A549 (cell line): ENCODE data around the gene MAP7D1. TPM values are rescaled to one million over a fixed set of nuclear protein-coding genes. Genes with fewer than 3 reads are reported as not detected.
"Not testable (repeated sequence)": the region's sequence is repeated elsewhere in the genome, so short reads cannot be mapped to it uniquely, and the experiment has no call there.

Experiments used
- ATAC-seq, 2 experiments: fragments of 200-7000 bp in 1 of 2; fragments of >200 bp in 1 of 2; cut with Nextera tagmentation in 1 of 2; cut with Tn5 transposase in 1 of 2; 3 replicates each; pipeline versions ENCODE4 v1.8.0 to v1.9.1; 2018 to 2020; ENCODE audit warnings: mild to moderate bottlenecking in 1 of 2, moderate library complexity in 1 of 2
- CTCF ChIA-PET: fragments of 300-600 bp; sonication (Branson Sonifier 250); formaldehyde crosslinking; extraction: SDS; loops from one replicate; lab custom pipeline; 2021; ENCODE audit warnings: antibody characterized with exemption, inconsistent platforms; lab: Yijun Ruan, JAX
- POLR2A ChIA-PET: fragments of 350-600 bp; formaldehyde crosslinking; extraction: SDS; loops from one replicate; lab custom pipeline; 2021; ENCODE audit warnings: antibody characterized with exemption, inconsistent platforms; lab: Yijun Ruan, JAX
- DNase-seq, 2 experiments: peaks; one replicate each; pipeline versions ENCODE4 v3.0.0 to v3.0.0-alpha.2; 2011 to 2016; ENCODE audit warnings: low read depth in 1 of 2, low spot score in 1 of 2
- FAIRE-seq: peaks from 2 replicates; lab custom pipeline; 2011; peaks lifted over from hg19 to GRCh38; lab: Jason Lieb, UNC
- H3K27ac ChIP-seq, 2 experiments: fragments of >200 bp; sonication (Bioruptor Twin); formaldehyde crosslinking; 3 replicates each; pipeline ENCODE4 v1.5.1; 2016 to 2017
- H3K4me1 ChIP-seq: fragments of >200 bp; sonication (Bioruptor Twin); formaldehyde crosslinking; 3 replicates; pipeline ENCODE4 v1.6.1; 2016
- H3K4me2 ChIP-seq: fragments of >200 bp; sonication (Bioruptor Twin); formaldehyde crosslinking; 3 replicates; pipeline ENCODE4 v1.6.1; 2016
- H3K4me3 ChIP-seq: fragments of >200 bp; sonication (Bioruptor Twin); formaldehyde crosslinking; 3 replicates; pipeline ENCODE4 v1.5.1; 2016
- H3K9me3 ChIP-seq: fragments of >200 bp; sonication (Bioruptor Twin); formaldehyde crosslinking; 3 replicates; pipeline ENCODE4 v1.6.1; 2016
- CBX8 ChIP-seq: fragments of 200-600 bp; sonication (generic); IDR thresholded peaks from 2 replicates; pipeline ENCODE4 v1.6.1; 2016
- CEBPB ChIP-seq, 2 experiments: fragments of >200 bp in 1 of 2; sonication (Bioruptor Twin) in 1 of 2; formaldehyde crosslinking in 1 of 2; IDR thresholded peaks; 2 replicates each; pipeline ENCODE4 v1.6.1; 2012 to 2016
- GATA3 ChIP-seq: IDR thresholded peaks from 2 replicates; pipeline ENCODE4 v1.6.1; 2012; ENCODE audit warnings: borderline replicate concordance
- MAFK ChIP-seq: fragments of 450-650 bp; IDR thresholded peaks from 2 replicates; pipeline ENCODE4 v1.6.1; 2014; ENCODE audit not compliant: partially characterized antibody
- NPAS2 ChIP-seq: fragments of 250-450 bp; sonication (Bioruptor Pico); IDR thresholded peaks from 2 replicates; pipeline ENCODE4 v1.8.0; 2022; ENCODE audit warnings: mild to moderate bottlenecking, moderate library complexity, borderline replicate concordance
- RAD21 ChIP-seq, 2 experiments: fragments of >200 bp in 1 of 2; sonication (Bioruptor Twin) in 1 of 2; formaldehyde crosslinking in 1 of 2; IDR thresholded peaks in 1 of 2; conservative IDR thresholded peaks in 1 of 2; 2 replicates in 1 of 2; 3 replicates in 1 of 2; pipeline ENCODE4 v1.6.1; 2012 to 2018; ENCODE audit warnings: inconsistent platforms in 1 of 2
- RARB ChIP-seq: fragments of 250-450 bp; sonication (Bioruptor Pico); IDR thresholded peaks from 2 replicates; pipeline ENCODE4 v1.8.0; 2021; ENCODE audit warnings: mild to moderate bottlenecking, moderate library complexity
- RCOR1 ChIP-seq: fragments of 150-350 bp; IDR thresholded peaks from 2 replicates; pipeline ENCODE4 v1.6.1; 2014; ENCODE audit warnings: antibody characterized with exemption, low read length, low read depth
- RFX5 ChIP-seq: fragments of 450-650 bp; IDR thresholded peaks from 2 replicates; pipeline ENCODE4 v1.7.1; 2014; ENCODE audit warnings: antibody characterized with exemption, mild to moderate bottlenecking, moderate library complexity
- SMC3 ChIP-seq: fragments of >200 bp; sonication (Bioruptor Twin); formaldehyde crosslinking; IDR thresholded peaks from 3 replicates; pipeline ENCODE4 v1.6.1; 2018; ENCODE audit warnings: inconsistent platforms
- SREBF2 ChIP-seq: fragments of 450-650 bp; IDR thresholded peaks from 2 replicates; pipeline ENCODE4 v1.6.1; 2014; ENCODE audit warnings: mild to moderate bottlenecking, moderate library complexity
- WGBS: methylation state at CpG from one replicate; pipeline ENCODE4 v1.1.6; 2017; ENCODE audit errors: missing lambda C conversion rate; 5-methylcytosine and 5-hydroxymethylcytosine counted together
- polyA plus RNA-seq, 4 experiments: library from polyadenylated mRNA; depleted of rRNA in 3 of 4; stranded (reverse); fragments of >200 nt; fragmentation: RNase III in 1 of 4; extraction: RNeasy Plus Mini Kit Qiagen cat#74134 plus additional on column Dnase treatment in 1 of 4; gene quantifications; 2 replicates in 3 of 4; 3 replicates in 1 of 4; pipeline ENCODE4 v1.2.3, GENCODE V29; 2011 to 2017
- TF ChIP-seq, protein P1 (sequence below): IDR thresholded peaks from 2 replicates; pipeline ENCODE4 v1.6.1; 2012; ENCODE audit warnings: low read depth, borderline replicate concordance
- TF ChIP-seq, protein P2 (sequence below): IDR thresholded peaks from 2 replicates; pipeline ENCODE4 v1.6.1; 2012
- TF ChIP-seq, protein P3 (sequence below): fragments of >200 bp; sonication (Bioruptor Twin); formaldehyde crosslinking; IDR thresholded peaks from 3 replicates; pipeline ENCODE4 v1.5.1; 2016

MAP7D1 gene
- polyA plus RNA-seq, 2 of the 4 experiments (the other 2 are of a cell fraction), result 16.4 to 74.9 TPM

DNA sequence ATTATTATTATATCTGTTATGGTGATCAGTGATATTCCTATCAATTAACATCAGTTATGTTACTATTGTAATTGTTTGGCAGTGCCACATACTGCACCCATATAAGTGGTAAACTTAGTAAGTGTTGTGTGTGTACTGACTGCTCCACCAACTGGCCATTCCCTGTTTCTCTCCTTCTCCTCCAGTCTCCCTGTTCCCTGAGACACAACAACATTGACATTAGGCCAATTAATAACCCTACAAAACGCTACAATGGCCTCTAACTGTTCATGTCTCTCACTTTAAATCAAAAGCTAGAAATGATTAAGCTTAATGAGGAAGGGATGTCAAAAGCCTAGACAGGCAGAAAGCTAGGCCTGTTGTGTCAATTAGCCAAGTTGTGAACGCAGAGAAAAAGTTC, 61.7 kb downstream of the MAP7D1 start:
- H3K4me2 ChIP-seq, result no peak overlapping the region
- H3K4me1 ChIP-seq, result 0 out of 3 replicates have a peak, but pooled peaks cover 5% of the 10 kb centered on the region
- no peak for FAIRE-seq
- DNase-seq, result peak in 1 of 2 experiments; percentile 55
- 46% methylated on average over 2 of the region's 2 CpGs for WGBS
- no peak overlapping the region for H3K4me3 ChIP-seq
- peak overlapping the region; percentile 13 to 74; a peak in 4 of 6 replicates for H3K27ac ChIP-seq
- CTCF ChIA-PET, result interaction anchor here (0.7 to 2.4 kb wide), 11 partner anchors 9 to 123 kb away, joined by 3 to 14 read pairs (median 4); partner anchors contain the start of gene TRAPPC3
- no peaks in the 10 kb centered on the region for H3K9me3 ChIP-seq
- TF ChIP-seq, protein P1, sequence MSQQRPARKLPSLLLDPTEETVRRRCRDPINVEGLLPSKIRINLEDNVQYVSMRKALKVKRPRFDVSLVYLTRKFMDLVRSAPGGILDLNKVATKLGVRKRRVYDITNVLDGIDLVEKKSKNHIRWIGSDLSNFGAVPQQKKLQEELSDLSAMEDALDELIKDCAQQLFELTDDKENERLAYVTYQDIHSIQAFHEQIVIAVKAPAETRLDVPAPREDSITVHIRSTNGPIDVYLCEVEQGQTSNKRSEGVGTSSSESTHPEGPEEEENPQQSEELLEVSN, result no peak
- no peak for TF ChIP-seq SREBF2
- TF ChIP-seq SMC3, result peak; percentile 41
- TF ChIP-seq, protein P2, sequence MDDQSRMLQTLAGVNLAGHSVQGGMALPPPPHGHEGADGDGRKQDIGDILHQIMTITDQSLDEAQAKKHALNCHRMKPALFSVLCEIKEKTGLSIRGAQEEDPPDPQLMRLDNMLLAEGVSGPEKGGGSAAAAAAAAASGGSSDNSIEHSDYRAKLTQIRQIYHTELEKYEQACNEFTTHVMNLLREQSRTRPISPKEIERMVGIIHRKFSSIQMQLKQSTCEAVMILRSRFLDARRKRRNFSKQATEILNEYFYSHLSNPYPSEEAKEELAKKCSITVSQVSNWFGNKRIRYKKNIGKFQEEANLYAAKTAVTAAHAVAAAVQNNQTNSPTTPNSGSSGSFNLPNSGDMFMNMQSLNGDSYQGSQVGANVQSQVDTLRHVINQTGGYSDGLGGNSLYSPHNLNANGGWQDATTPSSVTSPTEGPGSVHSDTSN, result no peak
- TF ChIP-seq NPAS2 (CRISPR knock-in tag), result no peak
- TF ChIP-seq GATA3, result no peak
- TF ChIP-seq, protein P3, sequence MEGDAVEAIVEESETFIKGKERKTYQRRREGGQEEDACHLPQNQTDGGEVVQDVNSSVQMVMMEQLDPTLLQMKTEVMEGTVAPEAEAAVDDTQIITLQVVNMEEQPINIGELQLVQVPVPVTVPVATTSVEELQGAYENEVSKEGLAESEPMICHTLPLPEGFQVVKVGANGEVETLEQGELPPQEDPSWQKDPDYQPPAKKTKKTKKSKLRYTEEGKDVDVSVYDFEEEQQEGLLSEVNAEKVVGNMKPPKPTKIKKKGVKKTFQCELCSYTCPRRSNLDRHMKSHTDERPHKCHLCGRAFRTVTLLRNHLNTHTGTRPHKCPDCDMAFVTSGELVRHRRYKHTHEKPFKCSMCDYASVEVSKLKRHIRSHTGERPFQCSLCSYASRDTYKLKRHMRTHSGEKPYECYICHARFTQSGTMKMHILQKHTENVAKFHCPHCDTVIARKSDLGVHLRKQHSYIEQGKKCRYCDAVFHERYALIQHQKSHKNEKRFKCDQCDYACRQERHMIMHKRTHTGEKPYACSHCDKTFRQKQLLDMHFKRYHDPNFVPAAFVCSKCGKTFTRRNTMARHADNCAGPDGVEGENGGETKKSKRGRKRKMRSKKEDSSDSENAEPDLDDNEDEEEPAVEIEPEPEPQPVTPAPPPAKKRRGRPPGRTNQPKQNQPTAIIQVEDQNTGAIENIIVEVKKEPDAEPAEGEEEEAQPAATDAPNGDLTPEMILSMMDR, result peak; percentile 42; the same call in 2 of the 3 replicates
- peak; percentile 57 to 66 for TF ChIP-seq RAD21 (conservative IDR thresholded peaks at IDR 0.05 in 1 of 2, IDR thresholded peaks at IDR 0.05 in 1 of 2)
- TF ChIP-seq MAFK, result no peak
- ATAC-seq, result peak; percentile 89 to 91
- POLR2A ChIA-PET, result no interaction called here

DNA sequence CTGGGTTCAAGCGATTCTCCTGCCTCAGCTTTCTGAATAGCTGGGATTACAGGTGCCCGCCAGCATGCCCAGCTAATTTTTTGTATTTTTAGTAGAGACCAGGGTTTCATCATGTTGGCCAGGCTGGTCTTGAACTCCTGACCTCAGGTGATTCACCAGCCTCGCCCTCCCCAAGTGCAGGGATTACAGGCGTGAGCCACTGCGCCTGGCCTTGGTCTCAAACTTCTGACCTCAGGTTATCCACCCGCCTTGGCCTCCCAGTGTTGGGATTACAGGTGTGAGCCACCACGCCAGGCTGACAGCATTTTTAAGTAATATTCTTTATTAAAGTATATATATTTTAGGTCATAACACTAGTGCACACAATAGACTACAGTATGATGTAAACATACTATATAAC, 65.9 kb downstream of the MAP7D1 start:
- H3K4me3 ChIP-seq, ATAC-seq, FAIRE-seq, POLR2A ChIA-PET, H3K9me3 ChIP-seq, H3K27ac ChIP-seq, DNase-seq, H3K4me2 ChIP-seq: not testable (repeated sequence)
- WGBS, result 78% methylated on average over 7 of the region's 7 CpGs
- CTCF ChIA-PET, result interaction anchor here (1.5 to 2.1 kb wide), 2 partner anchors 34 to 64 kb away, joined by 3 to 10 read pairs; no protein-coding TSS in a partner anchor
- H3K4me1 ChIP-seq, result peaks cover 24% of the 10 kb centered on the region

DNA sequence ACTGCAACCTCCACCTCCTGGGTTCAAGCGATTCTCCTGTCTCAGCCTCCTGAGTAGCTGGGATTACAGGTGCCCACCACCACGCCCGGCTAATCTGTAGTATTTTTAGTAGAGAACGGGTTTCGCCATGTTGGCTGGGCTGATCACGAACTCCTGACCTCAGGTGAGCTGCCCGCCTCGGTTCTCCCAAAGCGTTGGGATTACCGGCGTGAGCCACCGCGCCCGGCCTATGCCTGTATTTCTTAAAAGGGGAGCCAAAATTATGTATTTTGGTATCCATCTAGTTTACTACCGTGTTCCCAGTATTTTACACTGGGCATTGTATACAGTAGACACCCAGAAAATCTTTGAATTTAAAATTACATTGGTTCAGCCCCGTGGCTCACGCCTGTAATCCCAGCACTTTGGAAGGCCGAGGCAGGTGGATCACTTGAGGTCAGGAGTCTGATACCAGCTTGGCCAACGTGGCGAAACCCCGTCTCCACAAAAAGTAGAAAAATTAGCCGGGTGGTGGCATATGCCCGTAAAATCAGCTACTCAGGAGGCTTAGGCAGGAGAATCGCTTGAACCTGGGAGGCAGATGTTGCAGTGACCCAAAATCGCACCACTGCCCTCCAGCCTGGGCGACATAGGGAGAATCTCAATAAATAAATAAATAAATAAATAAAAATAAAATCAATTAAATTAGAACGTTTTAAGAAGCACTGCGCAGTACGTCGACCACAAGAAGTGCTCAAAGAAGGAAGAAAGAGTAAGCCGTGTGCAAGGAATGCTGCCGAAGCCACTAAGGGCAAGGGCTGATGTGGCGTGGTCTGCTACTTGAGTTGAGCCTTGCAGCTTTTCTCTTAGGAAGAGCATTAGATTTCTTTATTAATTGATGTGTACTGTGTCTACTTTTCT, 66.8 kb downstream of the MAP7D1 start:
- H3K4me2 ChIP-seq, result peak overlapping the region; percentile 87
- no peaks in the 10 kb centered on the region for H3K9me3 ChIP-seq
- peaks cover 22% of the 10 kb centered on the region for H3K4me1 ChIP-seq
- H3K27ac ChIP-seq, result peak overlapping the region; percentile 80 to 91
- POLR2A ChIA-PET, result interaction anchor here (0.8 to 3.1 kb wide), 3 partner anchors 13 to 73 kb away, joined by 3 to 23 read pairs (median 18); partner anchors contain the start of gene TRAPPC3
- CTCF ChIA-PET, result interaction anchor here (0.6 to 2.1 kb wide), 7 partner anchors 11 to 77 kb away, joined by 3 to 10 read pairs (median 4); partner anchors contain the start of gene MAP7D1
- TF ChIP-seq RFX5, result no peak
- no peak for TF ChIP-seq CEBPB (IDR thresholded peaks at IDR 0.05)
- TF ChIP-seq RARB, result no peak
- TF ChIP-seq RCOR1, result no peak
- no peak for TF ChIP-seq CBX8
- no peak for ATAC-seq
- whole genome bisulfite sequencing, result 84% methylated on average over 33 of the region's 33 CpGs
- peak overlapping the region; percentile 55; the same call in 2 of the 3 replicates for H3K4me3 ChIP-seq
- no peak for FAIRE-seq
- no peak for DNase-seq
